Sigmoid colon (tissue), 7 donors: ENCODE data around the gene KRT78. TPM values are rescaled to one million over a fixed set of nuclear protein-coding genes. Genes with fewer than 3 reads are reported as not detected.

Source experiments
- DNase-seq: peaks from one replicate; pipeline ENCODE4 v3.0.0-alpha.2; 2019
- H3K27ac ChIP-seq, 4 donors: fragments of 200-600 bp; sonication (generic); one replicate each; pipeline ENCODE4 v1.5.1; 2016 to 2019; ENCODE audit warnings: mild to moderate bottlenecking in 1 of 4
- H3K27me3 ChIP-seq, 3 donors: fragments of 200-600 bp; sonication (generic); one replicate each; pipeline ENCODE4 v1.5.1; 2019; ENCODE audit warnings: mild to moderate bottlenecking in 1 of 3
- H3K36me3 ChIP-seq, 4 donors: fragments of 200-600 bp; sonication (generic); one replicate each; pipeline ENCODE4 v1.5.1; 2016 to 2019
- H3K4me1 ChIP-seq, 4 donors: fragments of 200-600 bp; sonication (generic); one replicate each; pipeline ENCODE4 v1.5.1; 2017 to 2019
- H3K4me3 ChIP-seq, 4 donors: fragments of 200-600 bp; sonication (generic); one replicate each; pipeline ENCODE4 v1.5.1; 2017 to 2019; ENCODE audit warnings: mild to moderate bottlenecking in 2 of 4, moderate library complexity in 1 of 4
- H3K9me3 ChIP-seq, 4 donors: fragments of 200-600 bp in 3 of 4; sonication (generic) in 3 of 4; one replicate each; pipeline versions ENCODE4 v1.5.1 to v1.6.1; 2013 to 2019
- EP300 ChIP-seq, 4 donors: sonication (generic); formaldehyde crosslinking; IDR thresholded peaks; one replicate each; pipeline ENCODE4 v1.6.1; 2017; ENCODE audit warnings: antibody characterized with exemption in 4 of 4
- POLR2A ChIP-seq, 2 donors: fragments of 450-650 bp; IDR thresholded peaks; one replicate each; pipeline ENCODE4 v1.6.1; 2016; ENCODE audit warnings: antibody characterized with exemption in 2 of 2, mild to moderate bottlenecking in 2 of 2, moderate library complexity in 2 of 2
- POLR2AphosphoS5 ChIP-seq, 4 donors: sonication (generic); formaldehyde crosslinking; IDR thresholded peaks; one replicate each; pipeline ENCODE4 v1.6.1; 2017; ENCODE audit warnings: antibody characterized with exemption in 4 of 4
- WGBS, 2 donors: extraction: QIAGEN DNeasy Blood & Tissue Kit; methylation state at CpG; one replicate each; pipeline ENCODE4 v1.1.7; 2013; 5-methylcytosine and 5-hydroxymethylcytosine counted together
- intact Hi-C: fragments of 100-400 bp; cut with DNase I; formaldehyde crosslinking; loops from one replicate; pipeline ENCODE4 v1.15.1; 2023
- polyA plus RNA-seq, 3 donors: library from polyadenylated mRNA; stranded (reverse); fragments of 200-250 nt; gene quantifications; one replicate each; pipeline ENCODE4 v1.2.3, GENCODE V29; 2013
- total RNA-seq, 4 donors: library from RNA; depleted of rRNA; stranded (reverse); fragments of >200 nt; gene quantifications; one replicate each; pipeline ENCODE4 v1.1.0, GENCODE V29; 2016
- TF ChIP-seq, protein P1 (sequence below), 4 experiments: fragments of 450-650 bp in 3 of 4; fragments of 200-600 bp in 1 of 4; IDR thresholded peaks; one replicate each; pipeline ENCODE4 v1.5.1; 2016 to 2019; ENCODE audit warnings: antibody characterized with exemption in 4 of 4, mild to moderate bottlenecking in 3 of 4, moderate library complexity in 2 of 4
- donor health status: healthy with polysubstance abuse.
- donor health status: Bipolar disorder and iron deficiency.
- donor health status: healthy.

The KRT78 gene
- total and polyA plus RNA-seq, 7 donors = 0.20 to 5.4 TPM; not detected in 5

- peaks cover 0 to 11% (median 4%) of the 10 kb centered on the region in 4 donors for H3K4me1 ChIP-seq
- no peak for DNase-seq
- H3K9me3 ChIP-seq = no peaks in the 10 kb centered on the region
- no peak overlapping the region for H3K27ac ChIP-seq
- TF ChIP-seq POLR2AphosphoS5 (IDR thresholded peaks at IDR 0.05) (no peak), EP300 (IDR thresholded peaks at IDR 0.05) (no peak), POLR2A (IDR thresholded peaks at IDR 0.05) (no peak)
- TF ChIP-seq, protein P1, sequence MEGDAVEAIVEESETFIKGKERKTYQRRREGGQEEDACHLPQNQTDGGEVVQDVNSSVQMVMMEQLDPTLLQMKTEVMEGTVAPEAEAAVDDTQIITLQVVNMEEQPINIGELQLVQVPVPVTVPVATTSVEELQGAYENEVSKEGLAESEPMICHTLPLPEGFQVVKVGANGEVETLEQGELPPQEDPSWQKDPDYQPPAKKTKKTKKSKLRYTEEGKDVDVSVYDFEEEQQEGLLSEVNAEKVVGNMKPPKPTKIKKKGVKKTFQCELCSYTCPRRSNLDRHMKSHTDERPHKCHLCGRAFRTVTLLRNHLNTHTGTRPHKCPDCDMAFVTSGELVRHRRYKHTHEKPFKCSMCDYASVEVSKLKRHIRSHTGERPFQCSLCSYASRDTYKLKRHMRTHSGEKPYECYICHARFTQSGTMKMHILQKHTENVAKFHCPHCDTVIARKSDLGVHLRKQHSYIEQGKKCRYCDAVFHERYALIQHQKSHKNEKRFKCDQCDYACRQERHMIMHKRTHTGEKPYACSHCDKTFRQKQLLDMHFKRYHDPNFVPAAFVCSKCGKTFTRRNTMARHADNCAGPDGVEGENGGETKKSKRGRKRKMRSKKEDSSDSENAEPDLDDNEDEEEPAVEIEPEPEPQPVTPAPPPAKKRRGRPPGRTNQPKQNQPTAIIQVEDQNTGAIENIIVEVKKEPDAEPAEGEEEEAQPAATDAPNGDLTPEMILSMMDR (IDR thresholded peaks at IDR 0.05) = no peak
- H3K27me3 ChIP-seq = no peaks in the 10 kb centered on the region
- no peaks in the 10 kb centered on the region for H3K36me3 ChIP-seq
- intact Hi-C loops = no loop called here
- WGBS, 2 donors = 81 to 87% methylated on average over 4 of the region's 4 CpGs
- H3K4me3 ChIP-seq = no peak overlapping the region
Measured at GRCh38 chr12:52825961-52826360, 22.8 kb downstream of the KRT78 start.

DNA sequence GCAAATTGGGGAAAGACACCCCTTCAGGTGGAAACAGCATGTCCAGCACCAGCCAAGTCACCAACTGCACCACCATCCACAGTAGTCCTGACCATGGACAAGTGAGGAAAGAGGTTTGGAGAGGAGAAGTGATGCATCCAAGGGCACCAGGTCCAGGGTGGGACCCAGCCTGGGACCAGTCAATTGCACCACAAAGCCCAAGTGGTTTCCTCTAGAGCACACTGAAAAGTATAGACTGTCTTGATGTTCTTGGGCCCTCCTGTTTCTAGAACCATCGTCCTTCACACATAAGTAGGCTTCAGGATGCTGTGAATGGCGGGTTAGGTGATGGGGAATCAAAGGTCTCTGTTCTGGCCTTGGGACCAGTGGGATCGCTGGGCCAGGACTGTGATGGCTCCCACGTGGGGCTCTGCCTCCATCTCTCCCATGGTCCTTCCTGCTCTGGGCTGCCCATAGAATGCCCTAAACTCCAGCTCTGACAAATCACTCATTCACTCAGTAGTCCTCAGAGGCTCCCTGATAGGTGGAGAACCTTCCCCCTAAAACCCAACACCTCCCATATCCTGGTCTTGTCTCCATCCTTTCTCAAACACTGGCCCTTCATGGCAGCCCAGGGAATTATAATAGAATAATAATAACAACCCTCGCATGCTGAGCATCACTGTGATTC is 23.9 kb downstream of the KRT78 start:
- Histone ChIP-seq H3K4me3 (no peak overlapping the region), H3K4me1 (peaks cover 0 to 11% (median 4%) of the 10 kb centered on the region in 4 donors), H3K27ac (no peak overlapping the region), H3K36me3 (no peaks in the 10 kb centered on the region), H3K27me3 (peaks cover 0 to 1% (median 0%) of the 10 kb centered on the region in 3 donors), H3K9me3 (no peaks in the 10 kb centered on the region)
- TF ChIP-seq EP300 (IDR thresholded peaks at IDR 0.05) (no peak), POLR2AphosphoS5 (IDR thresholded peaks at IDR 0.05) (no peak), POLR2A (IDR thresholded peaks at IDR 0.05) (no peak)
- TF ChIP-seq, protein P1 (IDR thresholded peaks at IDR 0.05) = no peak
- DNase-seq = no peak
- 88 to 90% methylated on average over 5 of the region's 5 CpGs for WGBS, 2 donors
- intact Hi-C loops = no loop called here

GRCh38 chr12:52823761-52824450 is 24.9 kb downstream of the KRT78 start:
- no peak for DNase-seq
- WGBS, 2 donors = 87 to 93% methylated on average over 15 of the region's 15 CpGs
- TF ChIP-seq EP300 (IDR thresholded peaks at IDR 0.05) (no peak), POLR2A (IDR thresholded peaks at IDR 0.05) (no peak), POLR2AphosphoS5 (IDR thresholded peaks at IDR 0.05) (no peak)
- TF ChIP-seq, protein P1 (IDR thresholded peaks at IDR 0.05) = no peak
- H3K4me1 ChIP-seq = peaks cover 0 to 11% (median 4%) of the 10 kb centered on the region in 4 donors
- H3K9me3 ChIP-seq = no peaks in the 10 kb centered on the region
- no peak overlapping the region for H3K4me3 ChIP-seq
- peaks cover 0 to 6% (median 0%) of the 10 kb centered on the region in 3 donors for H3K27me3 ChIP-seq
- H3K36me3 ChIP-seq = no peaks in the 10 kb centered on the region
- intact Hi-C loops = no loop called here
- no peak overlapping the region for H3K27ac ChIP-seq

GRCh38 chr12:52822771-52823510 is 25.9 kb downstream of the KRT78 start:
- Histone ChIP-seq H3K36me3 (no peaks in the 10 kb centered on the region), H3K27ac (no peak overlapping the region), H3K27me3 (peaks cover 0 to 6% (median 0%) of the 10 kb centered on the region in 3 donors), H3K9me3 (no peaks in the 10 kb centered on the region), H3K4me3 (no peak overlapping the region), H3K4me1 (peaks cover 0 to 11% (median 4%) of the 10 kb centered on the region in 4 donors)
- intact Hi-C loops = no loop called here
- 76 to 77% methylated on average over 16 of the region's 16 CpGs for WGBS, 2 donors
- TF ChIP-seq, protein P1 (IDR thresholded peaks at IDR 0.05) = no peak
- TF ChIP-seq EP300 (IDR thresholded peaks at IDR 0.05) (no peak), POLR2AphosphoS5 (IDR thresholded peaks at IDR 0.05) (no peak), POLR2A (IDR thresholded peaks at IDR 0.05) (no peak)
- DNase-seq = no peak
